GM12878 (cell line): ENCODE results near the gene GNG13. TPM values are rescaled to one million over a fixed set of nuclear protein-coding genes. Genes with fewer than 3 reads are reported as not detected.

Source experiments
- ATAC-seq: fragments of 200-7000 bp; cut with Tn5 transposase; 3 replicates; pipeline ENCODE4 v1.9.1; 2020; ENCODE audit warnings: mild to moderate bottlenecking, moderate library complexity
- BruUV-seq: library from RNA; stranded (reverse); fragments of 400-500 nt; replicated peaks from 2 replicates; lab custom pipeline; 2021; lab: Mats Ljungman, UMichigan
- CTCF ChIA-PET: fragments of 300-600 bp; sonication (Branson Sonifier 250); formaldehyde crosslinking; extraction: SDS; loops from one replicate; lab custom pipeline; 2021; ENCODE audit warnings: inconsistent platforms; lab: Yijun Ruan, JAX
- POLR2A ChIA-PET: fragments of 350-600 bp; formaldehyde crosslinking; extraction: SDS; loops from one replicate; lab custom pipeline; 2021; ENCODE audit warnings: inconsistent platforms; lab: Charles Lee
- RAD21 ChIA-PET: fragments of 300-600 bp; sonication (Branson Sonifier 250); formaldehyde crosslinking; loops from one replicate; lab custom pipeline; 2023; ENCODE audit warnings: antibody characterized with exemption; ENCODE audit not compliant: unreplicated experiment; lab: Charles Lee
- SMC1A ChIA-PET: fragments of 300-600 bp; sonication (Branson Sonifier 250); formaldehyde crosslinking; loops from one replicate; lab custom pipeline; 2023; ENCODE audit not compliant: unreplicated experiment, uncharacterized antibody; lab: Charles Lee
- DNase-seq: peaks from one replicate; pipeline ENCODE4 v3.0.0-alpha.2; 2011; ENCODE audit warnings: low read depth, low spot score
- FAIRE-seq: peaks from 3 replicates; lab custom pipeline; 2011; peaks lifted over from hg19 to GRCh38; lab: Jason Lieb, UNC
- H2AFZ ChIP-seq: 2 replicates; pipeline ENCODE4 v1.6.0; 2011; ENCODE audit warnings: low read depth, low read length, control low read depth; ENCODE audit not compliant: control insufficient read depth
- H3K27ac ChIP-seq: 2 replicates; pipeline ENCODE4 v1.5.1; 2011; ENCODE audit warnings: control low read depth; ENCODE audit not compliant: control insufficient read depth, insufficient read depth
- H3K27me3 ChIP-seq, 2 experiments: replicated peaks in 1 of 2; 2 replicates each; pipeline versions ENCODE4 v1.6.0 to v1.6.1; 2011; ENCODE audit warnings: low read length in 1 of 2; ENCODE audit not compliant: control insufficient read depth in 2 of 2, insufficient read depth in 2 of 2
- H3K36me3 ChIP-seq, 2 experiments: 2 replicates each; pipeline ENCODE4 v1.5.1; 2011; ENCODE audit warnings: low read length in 1 of 2; ENCODE audit not compliant: control insufficient read depth in 2 of 2, insufficient read depth in 2 of 2
- H3K4me1 ChIP-seq: 2 replicates; pipeline ENCODE4 v1.6.1; 2011; ENCODE audit warnings: mild to moderate bottlenecking, low read length, moderate library complexity, mixed read lengths; ENCODE audit not compliant: control insufficient read depth, insufficient read depth
- H3K4me2 ChIP-seq: 2 replicates; pipeline ENCODE4 v1.6.0; 2011; ENCODE audit warnings: control low read depth; ENCODE audit not compliant: control insufficient read depth, insufficient read depth
- H3K4me3 ChIP-seq: fragments of 200-600 bp; sonication (generic); 2 replicates; pipeline ENCODE4 v1.5.1; 2016
- H3K79me2 ChIP-seq: 2 replicates; pipeline ENCODE4 v1.6.0; 2011; ENCODE audit warnings: low read length; ENCODE audit not compliant: control insufficient read depth, insufficient read depth
- H3K9ac ChIP-seq: 2 replicates; pipeline ENCODE4 v1.8.0; 2011; ENCODE audit warnings: low read length, control low read depth, mixed read lengths; ENCODE audit not compliant: control insufficient read depth, insufficient read depth
- H3K9me3 ChIP-seq: replicated peaks from 3 replicates; pipeline ENCODE4 v1.5.1; 2011; ENCODE audit warnings: mild to moderate bottlenecking, low read length; ENCODE audit not compliant: control insufficient read depth, insufficient read depth
- H4K20me1 ChIP-seq: 2 replicates; pipeline ENCODE4 v1.6.0; 2011; ENCODE audit not compliant: control insufficient read depth, insufficient read depth
- BRCA1 ChIP-seq: IDR thresholded peaks from 2 replicates; pipeline ENCODE4 v1.6.1; 2011; ENCODE audit warnings: low read depth, low read length, improper control_type of control experiment
- FOS ChIP-seq: IDR thresholded peaks from 3 replicates; pipeline ENCODE4 v1.6.1; 2011; ENCODE audit warnings: borderline replicate concordance; ENCODE audit not compliant: insufficient read length; ENCODE audit errors: extremely low read depth
- IKZF1 ChIP-seq: fragments of 450-650 bp; conservative IDR thresholded peaks from 2 replicates; pipeline ENCODE4 v1.6.1; 2017; ENCODE audit warnings: antibody characterized with exemption, mild to moderate bottlenecking
- IRF3 ChIP-seq: fragments of 450-650 bp; IDR thresholded peaks from 2 replicates; pipeline ENCODE4 v1.6.1; 2014; ENCODE audit warnings: mild to moderate bottlenecking
- POU2F2 ChIP-seq: IDR thresholded peaks from 3 replicates; pipeline ENCODE4 v1.6.1; 2011; ENCODE audit warnings: low read depth, mild to moderate bottlenecking, low read length, borderline replicate concordance
- SMC3 ChIP-seq: IDR thresholded peaks from 2 replicates; pipeline ENCODE4 v1.6.1; 2011; ENCODE audit warnings: low read length, improper control_type of control experiment, borderline replicate concordance
- ZBED1 ChIP-seq: IDR thresholded peaks from 2 replicates; pipeline ENCODE4 v1.6.1; 2016; ENCODE audit warnings: borderline replicate concordance
- ZSCAN29 ChIP-seq: fragments of 450-650 bp; IDR thresholded peaks from 2 replicates; pipeline ENCODE4 v1.6.1; 2017; ENCODE audit warnings: mild to moderate bottlenecking, moderate library complexity
- WGBS: methylation state at CpG from one replicate; pipeline ENCODE4 v1.1.6; 2016; ENCODE audit warnings: low lambda C conversion rate; ENCODE audit not compliant: insufficient replicate concordance, insufficient coverage; ENCODE audit errors: missing lambda C conversion rate; 5-methylcytosine and 5-hydroxymethylcytosine counted together
- in situ Hi-C: fragments of 300-500 bp; cut with MboI; formaldehyde crosslinking; loops from 9 replicates; pipeline ENCODE4 v1.14.3; 2018; ENCODE audit warnings: mixed read lengths
- intact Hi-C: fragments of 100-400 bp; cut with micrococcal nuclease; formaldehyde crosslinking; loops from one replicate; pipeline ENCODE4 v1.14.2; 2022; ENCODE audit not compliant: unreplicated experiment
- polyA plus RNA-seq, 11 experiments: library from polyadenylated mRNA; depleted of rRNA in 4 of 11; unstranded in 6 of 11; stranded (reverse) in 5 of 11; fragments of >200 nt; fragmentation: Nextera tagmentation in 4 of 11; fragmentation: Illumina TruSeq in 1 of 11; extraction: Ambion mirVana in 4 of 11; extraction: Trizol in 1 of 11; gene quantifications; 1 replicate in 1 of 11; 2 replicates in 10 of 11; pipeline versions ENCODE4 v1.2.1 to v1.2.3, GENCODE V29; 2011 to 2016; ENCODE audit warnings: inconsistent platforms in 2 of 11, missing spikeins in 2 of 11, low read depth in 1 of 11
- total RNA-seq, 4 experiments: library from RNA; depleted of rRNA in 3 of 4; stranded (reverse); fragments of >200 nt in 3 of 4; fragmentation: Illumina TruSeq in 1 of 4; extraction: Trizol in 1 of 4; gene quantifications; 2 replicates each; pipeline versions ENCODE4 v1.2.1 to v1.2.3, GENCODE V29; 2013 to 2021
- TF ChIP-seq, protein P1 (sequence below): fragments of 450-650 bp; formaldehyde crosslinking; IDR thresholded peaks from 2 replicates; pipeline ENCODE4 v1.4.0; 2020; ENCODE audit warnings: mild to moderate bottlenecking, moderate library complexity
- TF ChIP-seq, protein P2 (sequence below): fragments of 150-350 bp; IDR thresholded peaks from 2 replicates; pipeline ENCODE4 v1.6.1; 2014; ENCODE audit warnings: mild to moderate bottlenecking, low read depth, low read length

The GNG13 gene
- total and polyA plus RNA-seq, 10 of the 15 experiments (the other 5 are each of a cell fraction or from before 2014, with no cell fraction given), result not detected

- DNase-seq (no peak), ATAC-seq (no peak), FAIRE-seq (no peak)
- ChIA-PET CTCF (no interaction called here), POLR2A (no interaction called here), SMC1A (no interaction called here), RAD21 (interaction anchor here (0.6 kb wide), 1 partner anchor 40 kb away, joined by 3 read pairs; no protein-coding TSS in a partner anchor)
- BruUV-seq, result no TSS peak
- Histone ChIP-seq H3K9me3 (no peaks in the 10 kb centered on the region; the same call in 2 of the 3 replicates), H3K4me3 (no peak overlapping the region), H3K79me2 (no peaks in the 10 kb centered on the region), H3K27ac (no peak overlapping the region), H3K27me3 (no peaks in the 10 kb centered on the region), H2AFZ (no peak overlapping the region), H3K36me3 (no peaks in the 10 kb centered on the region), H3K9ac (no peak overlapping the region), H4K20me1 (no peaks in the 10 kb centered on the region), H3K4me2 (no peak overlapping the region), H3K4me1 (no peaks in the 10 kb centered on the region)
- intact Hi-C loops, result no loop called here
- in situ Hi-C loops, result no loop called here
- TF ChIP-seq FOS, result no peak
- no peak for TF ChIP-seq IRF3
- WGBS, result 63% methylated on average over 14 of the region's 15 CpGs
Measured at GRCh38 chr16:760065-760464, 40.5 kb downstream of the GNG13 start.

DNA sequence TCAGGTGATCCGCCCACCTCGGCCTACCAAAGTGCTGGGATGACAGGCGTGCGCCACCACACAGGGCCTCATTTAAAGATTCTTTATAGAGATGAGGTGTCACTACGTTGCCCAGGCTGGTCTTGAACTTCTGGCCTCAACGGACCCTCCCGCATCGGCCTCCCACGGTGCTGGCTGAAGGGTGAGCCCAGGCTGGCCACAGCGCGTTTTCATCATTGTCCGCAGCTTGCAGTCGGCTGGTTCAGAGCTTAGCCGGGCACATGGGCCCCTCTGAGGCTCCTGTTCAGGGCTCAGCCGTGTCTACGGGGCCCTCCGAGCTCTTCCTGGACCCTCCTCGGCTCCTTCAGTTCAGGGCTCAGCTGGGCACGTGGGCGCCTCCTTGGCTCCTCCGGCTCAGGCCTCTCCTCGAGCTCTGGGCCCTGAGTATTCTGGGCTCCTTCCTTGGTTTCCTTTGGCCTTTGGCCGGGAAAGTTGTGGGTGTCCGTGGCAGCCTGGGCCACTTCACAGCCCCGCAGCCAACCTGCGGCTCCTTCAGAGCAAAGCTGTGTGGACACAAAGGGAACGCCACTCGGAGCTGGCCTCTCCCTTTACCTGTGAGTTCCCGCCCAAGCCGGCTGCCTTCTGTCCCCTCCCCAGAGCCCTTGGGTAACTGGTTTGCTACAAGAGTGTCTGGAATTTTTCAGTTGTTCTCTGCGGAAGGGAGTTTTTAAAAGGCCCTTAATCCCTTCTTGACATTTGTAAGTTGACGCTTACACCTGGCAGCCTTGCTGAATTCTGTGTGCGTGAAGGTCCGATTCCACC is 41.2 kb downstream of the GNG13 start:
- Histone ChIP-seq H3K4me1 (no peaks in the 10 kb centered on the region), H3K27me3 (no peaks in the 10 kb centered on the region; a peak in 1 of 4 replicates), H3K79me2 (no peaks in the 10 kb centered on the region), H2AFZ (no peak overlapping the region), H3K36me3 (no peaks in the 10 kb centered on the region), H3K27ac (no peak overlapping the region), H3K4me2 (no peak overlapping the region), H3K9me3 (no peaks in the 10 kb centered on the region; the same call in 2 of the 3 replicates), H3K4me3 (no peak overlapping the region), H3K9ac (no peak overlapping the region), H4K20me1 (no peaks in the 10 kb centered on the region)
- 72% methylated on average over 34 of the region's 34 CpGs for WGBS
- SMC1A ChIA-PET, result no interaction called here
- BruUV-seq, result no TSS peak
- intact Hi-C loops, result no loop called here
- POLR2A ChIA-PET, result no interaction called here
- DNase-seq, result no peak
- CTCF ChIA-PET, result no interaction called here
- no peak for ATAC-seq
- FAIRE-seq, result no peak
- in situ Hi-C loops, result no loop called here
- RAD21 ChIA-PET, result interaction anchor here (0.6 kb wide), 1 partner anchor 39 kb away, joined by 3 read pairs; no protein-coding TSS in a partner anchor
- no peak for TF ChIP-seq ZSCAN29
- TF ChIP-seq, protein P1, sequence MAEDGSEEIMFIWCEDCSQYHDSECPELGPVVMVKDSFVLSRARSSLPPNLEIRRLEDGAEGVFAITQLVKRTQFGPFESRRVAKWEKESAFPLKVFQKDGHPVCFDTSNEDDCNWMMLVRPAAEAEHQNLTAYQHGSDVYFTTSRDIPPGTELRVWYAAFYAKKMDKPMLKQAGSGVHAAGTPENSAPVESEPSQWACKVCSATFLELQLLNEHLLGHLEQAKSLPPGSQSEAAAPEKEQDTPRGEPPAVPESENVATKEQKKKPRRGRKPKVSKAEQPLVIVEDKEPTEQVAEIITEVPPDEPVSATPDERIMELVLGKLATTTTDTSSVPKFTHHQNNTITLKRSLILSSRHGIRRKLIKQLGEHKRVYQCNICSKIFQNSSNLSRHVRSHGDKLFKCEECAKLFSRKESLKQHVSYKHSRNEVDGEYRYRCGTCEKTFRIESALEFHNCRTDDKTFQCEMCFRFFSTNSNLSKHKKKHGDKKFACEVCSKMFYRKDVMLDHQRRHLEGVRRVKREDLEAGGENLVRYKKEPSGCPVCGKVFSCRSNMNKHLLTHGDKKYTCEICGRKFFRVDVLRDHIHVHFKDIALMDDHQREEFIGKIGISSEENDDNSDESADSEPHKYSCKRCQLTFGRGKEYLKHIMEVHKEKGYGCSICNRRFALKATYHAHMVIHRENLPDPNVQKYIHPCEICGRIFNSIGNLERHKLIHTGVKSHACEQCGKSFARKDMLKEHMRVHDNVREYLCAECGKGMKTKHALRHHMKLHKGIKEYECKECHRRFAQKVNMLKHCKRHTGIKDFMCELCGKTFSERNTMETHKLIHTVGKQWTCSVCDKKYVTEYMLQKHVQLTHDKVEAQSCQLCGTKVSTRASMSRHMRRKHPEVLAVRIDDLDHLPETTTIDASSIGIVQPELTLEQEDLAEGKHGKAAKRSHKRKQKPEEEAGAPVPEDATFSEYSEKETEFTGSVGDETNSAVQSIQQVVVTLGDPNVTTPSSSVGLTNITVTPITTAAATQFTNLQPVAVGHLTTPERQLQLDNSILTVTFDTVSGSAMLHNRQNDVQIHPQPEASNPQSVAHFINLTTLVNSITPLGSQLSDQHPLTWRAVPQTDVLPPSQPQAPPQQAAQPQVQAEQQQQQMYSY (CRISPR knock-in tag), result no peak
- TF ChIP-seq, protein P2, sequence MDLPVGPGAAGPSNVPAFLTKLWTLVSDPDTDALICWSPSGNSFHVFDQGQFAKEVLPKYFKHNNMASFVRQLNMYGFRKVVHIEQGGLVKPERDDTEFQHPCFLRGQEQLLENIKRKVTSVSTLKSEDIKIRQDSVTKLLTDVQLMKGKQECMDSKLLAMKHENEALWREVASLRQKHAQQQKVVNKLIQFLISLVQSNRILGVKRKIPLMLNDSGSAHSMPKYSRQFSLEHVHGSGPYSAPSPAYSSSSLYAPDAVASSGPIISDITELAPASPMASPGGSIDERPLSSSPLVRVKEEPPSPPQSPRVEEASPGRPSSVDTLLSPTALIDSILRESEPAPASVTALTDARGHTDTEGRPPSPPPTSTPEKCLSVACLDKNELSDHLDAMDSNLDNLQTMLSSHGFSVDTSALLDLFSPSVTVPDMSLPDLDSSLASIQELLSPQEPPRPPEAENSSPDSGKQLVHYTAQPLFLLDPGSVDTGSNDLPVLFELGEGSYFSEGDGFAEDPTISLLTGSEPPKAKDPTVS, result no peak
- TF ChIP-seq SMC3, result no peak
- no peak for TF ChIP-seq BRCA1
- no peak for TF ChIP-seq ZBED1
- no peak for TF ChIP-seq IKZF1
- TF ChIP-seq POU2F2, result no peak
